Stimulated activated CD8-positive, alpha-beta memory T cell treated with anti-CD3 and anti-CD28 coated beads, Interleukin-12 subunit alpha, Interleukin-12 subunit beta, amount 100 ng/mL, for 24 hours (primary cell): ENCODE results near the gene PTPRN2.
"Not testable (repeated sequence)": the region's sequence is repeated elsewhere in the genome, so short reads cannot be mapped to it uniquely, and the experiment has no call there.

ENCODE experiments used
- DNase-seq: peaks from one replicate; pipeline ENCODE4 v3.0.0-alpha.2; 2020; ENCODE audit errors: extremely low read depth

The PTPRN2 gene

DNA sequence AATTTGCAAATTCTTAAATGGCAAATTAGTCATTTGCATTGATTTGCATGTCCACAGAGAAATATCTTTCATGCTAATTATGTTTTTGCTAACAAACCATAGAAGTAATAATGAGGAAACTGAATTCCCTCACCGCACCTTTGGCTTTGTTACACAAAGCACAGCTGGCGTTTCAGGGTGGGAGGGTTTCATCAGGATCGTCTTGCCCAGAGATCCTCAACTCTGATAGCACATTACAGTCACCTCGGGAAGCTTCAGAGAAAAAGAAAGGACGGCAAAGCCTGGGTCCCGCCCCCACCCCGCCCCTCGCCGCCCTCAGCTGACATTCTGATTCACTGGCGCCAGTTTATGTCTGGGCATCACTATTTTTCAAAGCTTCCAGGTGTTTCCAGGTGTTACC is 119.4 kb downstream of the PTPRN2 start:
- no peak for DNase-seq

GRCh38 chr7:158467562-158467961 is 120.1 kb downstream of the PTPRN2 start:
- DNase-seq = no peak

- no peak for DNase-seq
These were observed 124.3 kb downstream of the PTPRN2 start for GRCh38 chr7:158463317-158463716.

- no peak for DNase-seq
These were observed 125.8 kb downstream of the PTPRN2 start for GRCh38 chr7:158461824-158462223.

GRCh38 chr7:158460665-158461064 is 127.0 kb downstream of the PTPRN2 start:
- no peak for DNase-seq

DNA sequence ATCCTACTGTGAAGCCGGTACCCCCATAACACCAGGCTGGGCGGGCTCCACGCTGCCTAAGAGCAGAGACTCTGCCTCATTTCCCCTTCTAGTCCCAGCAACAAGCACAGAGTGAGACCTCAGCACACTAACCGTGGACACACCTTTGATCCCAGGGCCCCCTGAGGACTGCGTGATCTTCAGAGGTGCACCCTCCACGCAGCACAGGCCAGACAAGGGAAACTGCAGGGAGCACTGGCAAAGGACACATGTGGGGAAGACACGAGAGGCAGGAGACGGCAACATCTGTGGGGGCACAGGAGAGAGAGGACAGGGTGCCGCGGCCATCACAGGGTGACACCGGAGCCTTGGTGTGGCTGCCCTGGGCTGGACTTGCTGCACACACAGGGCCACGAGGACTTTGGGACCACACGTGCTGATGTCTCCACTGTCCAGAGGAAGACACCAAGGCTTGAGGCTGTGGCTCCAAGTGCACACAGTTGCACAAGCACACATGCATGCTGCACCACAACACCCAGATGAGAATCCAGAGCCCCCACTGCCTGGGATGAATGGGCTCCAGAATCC is 128.8 kb downstream of the PTPRN2 start:
- no peak for DNase-seq

- DNase-seq = no peak
These were observed 129.5 kb downstream of the PTPRN2 start for GRCh38 chr7:158458096-158458495.

GRCh38 chr7:158457586-158457985 is 130.0 kb downstream of the PTPRN2 start:
- DNase-seq = not testable (repeated sequence)

DNA sequence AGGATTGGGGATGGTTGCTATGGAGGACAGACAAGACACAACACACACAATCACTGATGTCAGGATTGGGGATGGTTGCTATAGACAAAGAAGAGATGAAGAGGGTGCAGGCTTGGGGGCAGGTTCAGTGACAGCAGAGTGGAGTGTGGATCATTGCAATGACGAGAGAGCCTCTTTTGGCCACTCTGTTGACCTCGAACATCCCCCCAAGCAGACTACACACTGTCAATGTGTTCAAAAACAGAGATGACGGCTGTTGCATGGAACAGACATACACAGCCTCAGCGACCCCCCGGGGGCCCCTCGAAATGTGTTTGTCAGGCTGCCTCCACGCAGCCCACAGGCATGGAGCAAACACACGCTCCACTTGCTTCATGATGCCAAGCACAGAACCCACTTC is 133.0 kb downstream of the PTPRN2 start:
- no peak for DNase-seq

DNA sequence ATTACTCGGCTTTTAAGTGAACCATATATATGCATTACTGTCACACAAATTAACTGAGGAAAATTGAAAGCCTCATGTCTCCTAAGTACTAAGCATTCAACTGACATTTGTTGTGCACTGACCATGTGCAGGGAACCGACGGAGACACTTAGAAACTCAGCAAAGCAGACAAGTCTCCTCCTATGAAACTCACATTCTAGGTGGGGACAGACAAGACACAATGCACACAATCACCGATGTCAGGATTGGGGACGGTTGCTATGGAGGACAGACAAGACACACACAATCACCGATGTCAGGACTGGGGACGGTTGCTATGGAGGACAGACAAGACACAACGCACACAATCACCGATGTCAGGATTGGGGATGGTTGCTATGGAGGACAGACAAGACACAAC is 134.0 kb downstream of the PTPRN2 start:
- no peak for DNase-seq

DNA sequence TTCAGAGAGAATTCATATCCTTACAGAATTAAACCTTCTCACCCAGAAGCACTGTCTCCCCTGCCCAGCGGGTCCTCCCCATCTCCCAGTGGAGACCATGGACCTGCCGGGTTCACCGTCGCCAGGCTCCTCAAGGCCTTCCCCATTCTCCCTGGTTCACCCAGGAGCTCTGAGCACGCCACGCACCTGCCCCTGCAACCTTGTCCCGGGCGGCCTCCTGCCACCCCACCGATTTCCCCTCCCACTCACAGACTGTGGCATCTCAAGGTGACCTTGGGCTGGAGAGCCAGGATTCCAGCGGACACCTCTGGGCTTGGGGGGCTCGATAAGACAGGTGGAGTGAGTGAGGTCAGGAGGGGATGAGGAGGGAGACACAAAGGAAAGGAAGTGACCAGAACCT is 135.3 kb downstream of the PTPRN2 start:
- DNase-seq = no peak

GRCh38 chr7:158450476-158451124 is 137.0 kb downstream of the PTPRN2 start:
- DNase-seq = no peak

DNA sequence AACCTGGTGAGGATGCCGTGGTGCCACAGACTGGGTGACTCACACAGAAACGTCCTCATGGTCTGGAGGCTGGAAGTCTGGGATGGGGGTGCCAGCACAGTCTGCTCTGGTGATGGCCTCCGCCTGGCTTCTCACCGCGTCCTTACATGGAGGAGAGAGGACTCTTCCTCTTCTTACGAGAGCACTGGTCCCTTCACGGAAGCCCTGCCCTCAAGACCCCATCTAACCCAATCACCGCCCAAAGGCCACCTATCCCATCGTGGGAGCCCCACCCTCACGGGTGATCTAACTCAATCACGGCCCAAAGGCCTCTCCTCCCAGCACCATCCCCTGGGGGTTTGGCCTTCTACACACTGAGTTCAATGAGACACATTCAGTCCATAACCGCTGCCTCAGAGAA is 137.7 kb downstream of the PTPRN2 start:
- DNase-seq = no peak

GRCh38 chr7:158449266-158449665 is 138.4 kb downstream of the PTPRN2 start:
- no peak for DNase-seq

- no peak for DNase-seq
These were observed 139.1 kb downstream of the PTPRN2 start for GRCh38 chr7:158448430-158449100.

DNA sequence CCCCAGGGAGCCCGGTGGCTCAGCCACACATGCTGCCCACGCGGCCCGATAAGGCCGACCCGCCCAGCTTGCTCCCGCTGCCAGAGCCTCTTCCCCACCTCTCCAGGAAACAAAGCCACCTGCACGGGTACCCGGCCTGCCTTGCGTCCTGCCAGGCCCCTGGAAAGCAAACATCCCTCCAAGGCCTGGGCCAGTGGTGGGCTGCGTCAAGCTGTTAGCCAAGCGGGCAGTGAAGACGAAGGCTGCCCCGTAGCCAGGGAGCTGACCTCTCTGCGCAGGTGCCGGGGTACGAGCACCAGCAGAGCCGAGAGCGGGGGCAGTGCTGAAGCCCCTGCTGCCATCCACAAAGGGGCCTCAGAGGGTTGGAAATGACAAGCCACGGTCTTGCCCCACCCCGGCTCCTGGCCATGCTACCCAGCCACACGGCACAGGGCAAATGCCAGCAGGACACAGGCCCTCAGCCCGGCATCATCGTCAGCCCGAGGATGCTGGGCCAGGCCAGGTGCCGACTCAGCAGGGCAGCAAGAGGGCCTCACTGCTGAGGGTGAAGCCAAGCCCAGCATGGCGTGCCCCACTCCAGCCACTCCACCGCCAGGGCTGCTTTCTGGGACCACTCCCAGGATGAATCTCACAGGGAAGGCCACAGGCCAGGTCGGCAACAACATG is 140.0 kb downstream of the PTPRN2 start:
- DNase-seq = no peak

- DNase-seq = no peak
These were observed 140.5 kb downstream of the PTPRN2 start for GRCh38 chr7:158447151-158447505.

- DNase-seq = no peak
These were observed 140.9 kb downstream of the PTPRN2 start for GRCh38 chr7:158446706-158447105.

GRCh38 chr7:158446281-158446680 is 141.3 kb downstream of the PTPRN2 start:
- DNase-seq = no peak

- DNase-seq = no peak
These were observed 142.0 kb downstream of the PTPRN2 start for GRCh38 chr7:158445421-158446175.

- no peak for DNase-seq
These were observed 142.9 kb downstream of the PTPRN2 start for GRCh38 chr7:158444501-158445420.
